Hematopoietic multipotent progenitor cell treated with erythropoietin and hydrocortisone succinate and interleukin-3 and kit ligand, for 8 days (in vitro differentiated cells): ENCODE data around the gene XRN2.

ENCODE experiments used
- DNase-seq: peaks from one replicate; pipeline ENCODE4 v3.0.0-alpha.2; 2015

The XRN2 gene

GRCh38 chr20:21302664-21303060 is 469 bp upstream of the XRN2 start:
- DNase-seq, result peak; percentile 51

GRCh38 chr20:21303872-21304586 is 898 bp downstream of the XRN2 start:
- peak; percentile 43 for DNase-seq

GRCh38 chr20:21308340-21308739 is 5.2 kb downstream of the XRN2 start:
- DNase-seq, result no peak

GRCh38 chr20:21309678-21310467 is 6.7 kb downstream of the XRN2 start:
- no peak for DNase-seq

- no peak for DNase-seq
Measured at GRCh38 chr20:21312813-21313474, 9.8 kb downstream of the XRN2 start.

GRCh38 chr20:21315138-21315537 is 12.0 kb downstream of the XRN2 start:
- DNase-seq, result peak; percentile 81

GRCh38 chr20:21322083-21322710 is 19.1 kb downstream of the XRN2 start:
- DNase-seq, result no peak

- DNase-seq, result peak; percentile 25
Measured at GRCh38 chr20:21322921-21323331, 19.8 kb downstream of the XRN2 start.

- DNase-seq, result peak; percentile 52
Measured at GRCh38 chr20:21323640-21324039, 20.5 kb downstream of the XRN2 start.

- no peak for DNase-seq
Measured at GRCh38 chr20:21324126-21324525, 21.0 kb downstream of the XRN2 start.

- DNase-seq, result peak; percentile 58
Measured at GRCh38 chr20:21325296-21325695, 22.2 kb downstream of the XRN2 start.

- peak; percentile 20 for DNase-seq
Measured at GRCh38 chr20:21326700-21327099, 23.6 kb downstream of the XRN2 start.

GRCh38 chr20:21336455-21337151 is 33.5 kb downstream of the XRN2 start:
- DNase-seq, result no peak

- DNase-seq, result no peak
Measured at GRCh38 chr20:21338291-21338690, 35.2 kb downstream of the XRN2 start.

- DNase-seq, result no peak
Measured at GRCh38 chr20:21339499-21339898, 36.4 kb downstream of the XRN2 start.

GRCh38 chr20:21340991-21341697 is 38.0 kb downstream of the XRN2 start:
- DNase-seq, result no peak

GRCh38 chr20:21342656-21343345 is 39.7 kb downstream of the XRN2 start:
- no peak for DNase-seq

- DNase-seq, result no peak
Measured at GRCh38 chr20:21344206-21344900, 41.2 kb downstream of the XRN2 start.

- no peak for DNase-seq
Measured at GRCh38 chr20:21344961-21345360, 41.8 kb downstream of the XRN2 start.

GRCh38 chr20:21352703-21353102 is 49.6 kb downstream of the XRN2 start:
- DNase-seq, result peak; percentile 9

GRCh38 chr20:21353236-21353635 is 50.1 kb downstream of the XRN2 start:
- no peak for DNase-seq
